Aorta (tissue), 5 donors: Measurements from ENCODE around the gene KIF3A. TPM values are rescaled to one million over a fixed set of nuclear protein-coding genes. Genes with fewer than 3 reads are reported as not detected.

Source experiments
- ATAC-seq: fragments of 200-7000 bp; cut with Tn5 transposase; one replicate; pipeline ENCODE4 v1.9.1; 2022; ENCODE audit warnings: moderate library complexity; ENCODE audit not compliant: low FRiP score
- DNase-seq, 2 donors: peaks; one replicate each; pipeline ENCODE4 v3.0.0-alpha.2; 2020
- H3K27ac ChIP-seq, 2 donors: one replicate each; pipeline ENCODE4 v1.5.1; 2013; ENCODE audit warnings: low read length in 2 of 2, mild to moderate bottlenecking in 2 of 2, moderate library complexity in 2 of 2, control low read depth in 1 of 2, inconsistent platforms in 1 of 2, low read depth in 1 of 2
- H3K27me3 ChIP-seq, 2 donors: one replicate each; pipeline ENCODE4 v1.6.1; 2013; ENCODE audit warnings: control low read depth in 1 of 2, low read length in 1 of 2, mild to moderate bottlenecking in 1 of 2, moderate library complexity in 1 of 2; ENCODE audit not compliant: insufficient read depth in 2 of 2, control insufficient read depth in 1 of 2
- H3K36me3 ChIP-seq, 2 donors: one replicate each; pipeline ENCODE4 v1.6.1; 2013; ENCODE audit warnings: control low read depth in 1 of 2, low read length in 1 of 2, mild to moderate bottlenecking in 1 of 2; ENCODE audit not compliant: insufficient read depth in 2 of 2, control insufficient read depth in 1 of 2
- H3K4me1 ChIP-seq, 2 donors: one replicate each; pipeline ENCODE4 v1.6.1; 2013; ENCODE audit warnings: low read length in 2 of 2, control low read depth in 1 of 2, mild to moderate bottlenecking in 1 of 2, moderate library complexity in 1 of 2; ENCODE audit not compliant: insufficient read depth in 2 of 2, control insufficient read depth in 1 of 2
- H3K4me3 ChIP-seq, 2 donors: one replicate each; pipeline ENCODE4 v1.5.1; 2013; ENCODE audit warnings: low read length in 2 of 2, control low read depth in 1 of 2, mild to moderate bottlenecking in 1 of 2
- H3K9me3 ChIP-seq: one replicate; pipeline ENCODE4 v1.6.1; 2013; ENCODE audit warnings: mild to moderate bottlenecking, low read length; ENCODE audit not compliant: control insufficient read depth
- WGBS, 2 donors: extraction: QIAGEN DNeasy Blood & Tissue Kit; methylation state at CpG; one replicate each; pipeline ENCODE4 v1.1.7; 2013; 5-methylcytosine and 5-hydroxymethylcytosine counted together
- intact Hi-C, 2 donors: fragments of 100-400 bp; cut with DNase I; formaldehyde crosslinking; loops; one replicate each; pipeline versions ENCODE4 v1.14.2 to v1.15.0; 2022
- polyA plus RNA-seq, 2 donors: library from polyadenylated mRNA; stranded (reverse); fragments of 200-250 nt; gene quantifications; one replicate each; pipeline ENCODE4 v1.2.3, GENCODE V29; 2013
- total RNA-seq, 2 donors: library from RNA; stranded (reverse); fragmentation: NEBNext Ultra II Directional; extraction: Animal tissue kit (Norgen Biotek cat#: 25700); gene quantifications; one replicate each; pipeline ENCODE4 v1.2.1, GENCODE V29; 2021
- donor health status: healthy with polysubstance abuse.
- donor health status: Bipolar disorder and iron deficiency.
- donor health status: DM: no; HTN: no; CAD: no.
- donor health status: DM: no; HTN: no; CAD: no.
- donor health status: DM: yes; HTN: yes; CAD: no.

KIF3A gene
- total and polyA plus RNA-seq, 4 donors: 4.5 to 15.1 (median 10.6) TPM

DNA sequence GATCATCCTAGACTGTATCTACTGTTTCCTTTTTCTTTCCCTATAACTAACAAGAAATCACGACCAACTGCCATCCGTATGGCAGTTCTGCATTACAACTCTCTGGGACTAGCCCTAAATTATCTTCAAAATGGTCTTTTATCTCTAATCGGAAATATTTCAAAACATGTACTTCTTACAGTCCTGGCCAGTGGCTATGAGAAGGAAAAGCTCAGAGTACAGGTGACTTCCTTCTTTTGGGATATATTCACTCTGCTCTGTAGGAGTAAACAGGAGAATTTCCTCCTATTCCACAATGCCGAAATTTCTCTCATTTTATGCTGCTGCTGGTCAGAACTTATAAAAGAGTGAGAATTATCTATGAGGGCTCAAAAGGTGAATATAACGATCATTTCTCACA is 41.5 kb upstream of the KIF3A start:
- no peak overlapping the region for H3K4me3 ChIP-seq
- no peaks in the 10 kb centered on the region for H3K9me3 ChIP-seq
- DNase-seq (no peak), ATAC-seq (no peak)
- peaks cover 1 to 4% of the 10 kb centered on the region in 2 donors for H3K4me1 ChIP-seq
- WGBS, 2 donors: 72% methylated on average over 5 of the region's 5 CpGs
- H3K27ac ChIP-seq: no peak overlapping the region
- H3K27me3 ChIP-seq: no peaks in the 10 kb centered on the region
- intact Hi-C loops: no loop called here
- H3K36me3 ChIP-seq: no peaks in the 10 kb centered on the region

GRCh38 chr5:132778129-132778528 is 40.8 kb upstream of the KIF3A start:
- Histone ChIP-seq H3K4me1 (peaks cover 4 to 5% of the 10 kb centered on the region in 2 donors), H3K4me3 (peak overlapping the region in 1 of 2 donors; percentile 97), H3K27me3 (no peaks in the 10 kb centered on the region), H3K27ac (peak overlapping the region in 1 of 2 donors; percentile 91), H3K9me3 (no peaks in the 10 kb centered on the region), H3K36me3 (no peaks in the 10 kb centered on the region)
- ATAC-seq (no peak), DNase-seq (no peak)
- WGBS, 2 donors: 47 to 54% methylated on average over 4 of the region's 4 CpGs
- intact Hi-C loops: no loop called here

- Histone ChIP-seq H3K4me3 (peak within 1 kb of the TSS; percentile 90 to 97), H3K9me3 (no peaks in the 10 kb centered on the region), H3K36me3 (no peaks in the 10 kb centered on the region), H3K27ac (peak within 1 kb of the TSS; percentile 83 to 91), H3K27me3 (no peaks in the 10 kb centered on the region), H3K4me1 (peaks cover 4 to 5% of the 10 kb centered on the region in 2 donors)
- peak; percentile 77 for ATAC-seq
- peak; percentile 74 to 88 for DNase-seq
- 0 to 1% methylated on average over 54 to 82 of the region's 82 CpGs for WGBS, 2 donors
- intact Hi-C loops: no loop called here
Measured at GRCh38 chr5:132777209-132778069, 40.1 kb upstream of the KIF3A start, which contains the start of gene SEPTIN8. Gene SEPTIN8, minus strand, starts transcription at chr5:132777239. Its CDS starts 102 bp downstream, at chr5:132777137.

DNA sequence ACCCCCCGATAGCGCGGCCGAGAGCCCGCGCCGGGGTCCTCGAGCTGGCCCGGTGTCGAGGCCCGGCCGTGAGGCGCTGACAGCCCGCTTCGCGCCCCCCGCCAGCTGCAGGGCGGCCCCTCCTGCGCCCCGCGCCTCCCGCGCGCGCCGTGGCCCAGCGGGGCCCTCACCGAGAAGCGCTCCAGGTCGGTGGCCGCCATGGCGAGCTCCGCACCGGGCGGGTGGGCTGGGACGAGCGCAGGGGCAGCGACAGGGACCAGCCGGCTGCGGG is 39.5 kb upstream of the KIF3A start:
- DNase-seq: no peak
- 1% methylated on average over 15 to 40 of the region's 40 CpGs for WGBS, 2 donors
- ATAC-seq: no peak
- no peaks in the 10 kb centered on the region for H3K36me3 ChIP-seq
- H3K4me1 ChIP-seq: peaks cover 0 to 8% of the 10 kb centered on the region in 2 donors
- H3K27me3 ChIP-seq: no peaks in the 10 kb centered on the region
- H3K27ac ChIP-seq: peak overlapping the region; percentile 65 to 83
- H3K9me3 ChIP-seq: no peaks in the 10 kb centered on the region
- peak overlapping the region; percentile 90 to 97 for H3K4me3 ChIP-seq
- intact Hi-C loops: no loop called here

- 1 to 2% methylated on average over 39 of the region's 39 CpGs for WGBS, 2 donors
- peak in 1 of 2 donors; percentile 60 for DNase-seq
- intact Hi-C loops: no loop called here
- Histone ChIP-seq H3K9me3 (no peaks in the 10 kb centered on the region), H3K36me3 (no peaks in the 10 kb centered on the region), H3K4me3 (peak overlapping the region; percentile 90 to 97), H3K27me3 (no peaks in the 10 kb centered on the region), H3K4me1 (peaks cover 0 to 8% of the 10 kb centered on the region in 2 donors), H3K27ac (peak overlapping the region; percentile 75 to 83)
- no peak for ATAC-seq
Measured at GRCh38 chr5:132776131-132776937, 39.0 kb upstream of the KIF3A start.

- ATAC-seq: no peak
- intact Hi-C loops: no loop called here
- H3K4me3 ChIP-seq: peak overlapping the region; percentile 90 to 97
- no peak for DNase-seq
- no peaks in the 10 kb centered on the region for H3K27me3 ChIP-seq
- H3K9me3 ChIP-seq: no peaks in the 10 kb centered on the region
- peak overlapping the region in 1 of 2 donors; percentile 65 for H3K27ac ChIP-seq
- H3K36me3 ChIP-seq: no peaks in the 10 kb centered on the region
- H3K4me1 ChIP-seq: peaks cover 0 to 8% of the 10 kb centered on the region in 2 donors
- 8 to 11% methylated on average over 7 of the region's 7 CpGs for WGBS, 2 donors
Measured at GRCh38 chr5:132775476-132775961, 38.2 kb upstream of the KIF3A start.

GRCh38 chr5:132774896-132775295 is 37.5 kb upstream of the KIF3A start:
- Histone ChIP-seq H3K9me3 (no peaks in the 10 kb centered on the region), H3K4me1 (peaks cover 0 to 8% of the 10 kb centered on the region in 2 donors), H3K4me3 (no peak overlapping the region), H3K36me3 (no peaks in the 10 kb centered on the region), H3K27ac (peak overlapping the region; percentile 45 to 65), H3K27me3 (no peaks in the 10 kb centered on the region)
- ATAC-seq (no peak), DNase-seq (peak; percentile 58 to 79)
- WGBS, 2 donors: 9 to 12% methylated on average over 5 of the region's 5 CpGs
- intact Hi-C loops: no loop called here

DNA sequence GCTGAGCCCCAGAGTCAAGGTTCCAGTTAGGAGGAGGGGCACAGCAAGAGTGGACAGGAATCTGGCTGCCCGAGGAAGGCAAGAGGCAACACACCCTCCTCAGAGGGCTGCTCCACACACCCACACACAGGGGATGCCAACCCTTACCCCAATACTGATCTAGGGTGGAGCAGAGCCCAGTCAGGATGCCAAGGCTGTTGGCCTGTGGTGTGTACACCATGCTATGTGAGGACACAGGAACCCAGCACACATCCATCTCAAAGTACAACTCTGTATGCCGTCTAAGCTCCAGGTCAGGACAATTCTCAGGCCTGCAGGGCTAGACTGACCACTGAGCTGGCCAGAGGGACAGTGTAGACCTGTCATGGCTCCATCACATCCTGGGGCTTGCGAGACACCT is 37.1 kb upstream of the KIF3A start:
- H3K27ac ChIP-seq: peak overlapping the region; percentile 23 to 45
- 5 to 9% methylated on average over 3 of the region's 3 CpGs for WGBS, 2 donors
- intact Hi-C loops: no loop called here
- ATAC-seq (no peak), DNase-seq (peak in 1 of 2 donors; percentile 51)
- H3K27me3 ChIP-seq: no peaks in the 10 kb centered on the region
- no peaks in the 10 kb centered on the region for H3K9me3 ChIP-seq
- H3K4me1 ChIP-seq: peaks cover 0 to 8% of the 10 kb centered on the region in 2 donors
- no peak overlapping the region for H3K4me3 ChIP-seq
- H3K36me3 ChIP-seq: no peaks in the 10 kb centered on the region
